Cardiac septum (tissue), 1 donor: ENCODE data around the gene QDPR. TPM values are rescaled to one million over a fixed set of nuclear protein-coding genes. Genes with fewer than 3 reads are reported as not detected.
"Not testable (repeated sequence)": the region's sequence is repeated elsewhere in the genome, so short reads cannot be mapped to it uniquely, and the experiment has no call there.

ENCODE experiments used
- DNase-seq: peaks from one replicate; pipeline ENCODE4 v3.0.0-alpha.2; 2020; ENCODE audit warnings: low spot score
- intact Hi-C: fragments of 100-400 bp; cut with DNase I; formaldehyde crosslinking; loops from one replicate; pipeline ENCODE4 v1.14.0; 2022
- total RNA-seq: library from RNA; stranded (reverse); fragmentation: NEBNext Ultra II Directional; extraction: Animal tissue kit (Norgen Biotek cat#: 25700); gene quantifications from one replicate; pipeline ENCODE4 v1.2.1, GENCODE V29; 2021
- donor health status: DM: no; HTN: no; CAD: no.

The QDPR gene
- total RNA-seq, 1 donor from 2014 or later, result 38.2 TPM

DNA sequence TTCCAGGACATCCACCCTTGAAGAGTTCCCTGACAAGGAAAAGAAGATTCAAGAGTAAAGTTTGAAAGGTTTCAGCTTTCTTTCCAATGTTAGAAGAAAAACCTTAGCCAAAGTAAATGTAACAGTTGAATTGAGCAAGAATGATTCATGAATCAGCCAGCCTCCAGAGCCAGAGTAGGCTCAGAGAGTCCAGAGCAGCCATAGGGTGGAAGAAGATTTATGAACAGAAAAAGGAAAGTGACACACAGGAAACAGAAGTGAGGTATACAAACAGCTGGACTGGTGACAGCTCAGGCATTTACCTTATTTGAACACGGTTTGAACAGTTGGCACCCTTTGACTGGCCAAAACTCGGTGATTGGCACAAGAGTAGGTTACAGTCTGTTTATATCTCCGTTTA, 63.2 kb downstream of the QDPR start:
- DNase-seq, result no peak
- intact Hi-C loops, result loop anchor here (5.0 to 10.0 kb wide), 3 partner anchors 101 to 651 kb away; no protein-coding TSS in a partner anchor

DNA sequence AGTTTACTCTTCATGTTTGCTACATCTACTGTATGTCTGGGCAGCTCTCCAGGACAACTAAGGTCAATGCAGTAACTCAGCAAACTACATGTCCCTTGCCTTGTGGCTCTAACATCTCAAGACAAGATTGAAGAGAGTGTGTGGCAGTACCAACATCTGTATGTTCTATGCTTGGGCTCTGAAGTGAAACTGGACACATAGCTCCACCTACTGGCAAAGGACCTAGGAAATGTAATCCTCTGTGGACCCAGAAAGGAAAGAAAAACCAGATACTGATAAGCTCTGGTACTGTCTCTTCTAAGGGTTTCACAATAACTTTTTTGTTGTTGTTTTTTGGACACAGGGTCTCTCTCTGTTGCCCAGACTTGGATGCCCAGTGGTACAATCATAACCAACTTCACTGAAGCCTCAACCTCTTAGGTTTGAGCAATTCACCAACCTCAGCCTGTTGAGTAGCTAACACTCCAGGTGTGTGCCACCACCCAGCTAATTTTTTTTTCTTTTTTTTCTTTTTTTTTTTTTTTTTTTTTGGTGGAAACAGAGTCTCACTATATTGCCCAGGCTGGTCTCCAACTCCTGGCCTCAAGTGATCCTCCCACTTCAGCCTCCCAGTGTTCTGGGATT, 64.1 kb downstream of the QDPR start:
- intact Hi-C loops, result loop anchor here (2.0 to 10.0 kb wide), 4 partner anchors 100 to 1157 kb away; no protein-coding TSS in a partner anchor
- DNase-seq, result no peak

DNA sequence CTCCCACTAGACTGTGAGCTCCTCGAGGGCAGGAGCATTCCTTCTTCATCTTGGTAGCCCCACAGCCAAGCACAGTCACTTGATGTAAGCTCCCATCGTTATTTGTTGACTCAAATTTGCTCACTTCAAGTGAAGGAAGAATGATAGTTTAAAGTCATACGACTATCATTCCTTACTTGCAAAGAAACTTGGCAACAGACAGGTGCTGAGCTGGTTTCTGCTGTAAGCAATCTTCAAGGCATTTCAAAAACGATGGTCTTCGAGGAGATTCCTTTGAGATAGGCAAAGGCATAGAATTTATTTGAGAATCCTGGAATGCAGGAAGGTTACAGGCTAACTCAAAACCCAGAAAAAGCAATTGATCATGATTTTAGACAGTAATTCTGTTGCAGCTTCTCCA, 64.8 kb downstream of the QDPR start:
- no peak for DNase-seq
- intact Hi-C loops, result loop anchor here (2.0 to 10.0 kb wide), 4 partner anchors 100 to 1156 kb away; no protein-coding TSS in a partner anchor

DNA sequence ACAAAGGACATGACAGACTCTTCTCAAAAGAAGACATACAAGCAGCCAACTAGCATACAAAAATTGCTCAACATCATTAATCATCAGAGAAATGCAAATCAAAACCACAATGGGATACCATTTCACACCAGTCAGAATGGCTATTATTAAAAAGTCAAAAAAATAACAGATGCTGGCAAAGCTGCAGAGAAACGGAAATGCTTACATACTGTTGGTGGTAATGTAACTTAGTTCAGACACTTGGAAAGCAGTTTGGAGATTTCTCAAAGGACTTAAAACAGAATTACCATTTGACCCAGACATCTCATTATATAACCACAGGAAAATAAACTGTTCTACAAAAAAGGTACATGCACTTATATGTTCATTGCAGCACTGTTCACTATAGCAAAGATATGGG, 69.4 kb downstream of the QDPR start:
- DNase-seq, result not testable (repeated sequence)
- intact Hi-C loops, result loop anchor here (10.0 kb wide), 1 partner anchor 528 kb away; no protein-coding TSS in a partner anchor

DNA sequence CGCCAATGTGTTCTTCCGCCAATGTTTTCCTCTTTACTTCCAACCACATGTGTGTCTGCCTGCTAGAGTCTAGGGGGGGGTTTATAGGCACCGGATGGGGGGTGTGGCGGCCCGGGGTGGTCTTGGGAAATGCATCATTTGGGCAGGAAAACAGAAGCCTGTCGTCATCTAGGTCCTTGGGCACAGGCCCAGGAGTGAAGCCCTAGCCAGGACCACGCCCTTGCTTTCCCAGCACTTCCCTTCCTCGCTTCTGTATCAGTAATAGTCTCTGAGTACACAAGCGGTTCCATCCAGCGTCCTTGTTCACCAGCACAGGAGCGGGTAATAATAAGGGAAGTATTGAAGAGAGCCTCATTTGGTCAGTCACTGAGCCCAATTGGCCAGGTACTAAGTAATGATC, 74.5 kb downstream of the QDPR start:
- no peak for DNase-seq
- intact Hi-C loops, result no loop called here

DNA sequence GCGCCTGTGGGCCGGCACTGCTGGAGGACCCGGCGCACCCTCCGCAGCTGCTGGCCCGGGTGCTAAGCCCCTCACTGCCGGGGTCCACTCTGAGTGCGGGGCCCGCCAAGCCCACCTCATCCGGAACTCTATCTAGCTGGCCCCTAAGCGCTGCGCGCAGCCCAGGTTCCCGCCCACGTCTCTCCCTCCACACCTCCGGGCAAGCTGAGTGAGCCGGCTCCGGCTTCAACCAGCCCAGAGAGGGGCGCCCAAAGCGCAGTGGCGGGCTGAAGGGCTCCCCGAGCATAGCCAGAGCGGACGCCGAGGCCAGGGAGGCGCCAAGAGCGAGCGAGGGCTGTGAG, 75.2 kb downstream of the QDPR start:
- no peak for DNase-seq
- intact Hi-C loops, result no loop called here

Other genes with a start within 250 kb of the QDPR start
- not detected for gene CLRN2, start 3.1 kb upstream of the QDPR start, total RNA-seq
- 58.9 TPM for gene LAP3, start 65.1 kb upstream of the QDPR start, total RNA-seq
- 21.7 TPM for gene MED28, start 102.6 kb upstream of the QDPR start, total RNA-seq